AG09309 (cell line): ENCODE data around the gene SLC6A7.

ENCODE experiments used
- DNase-seq: peaks from one replicate; pipeline ENCODE4 v3.0.0-alpha.2; 2010; ENCODE audit warnings: low read depth
- H3K4me3 ChIP-seq: 2 replicates; pipeline ENCODE4 v1.5.1; 2011; ENCODE audit warnings: mild to moderate bottlenecking, low read depth, low read length, moderate library complexity; ENCODE audit not compliant: control insufficient read depth
- TF ChIP-seq, protein P1 (sequence below): IDR thresholded peaks from 2 replicates; pipeline ENCODE4 v1.5.1; 2011; ENCODE audit warnings: mild to moderate bottlenecking, low read depth, low read length, inconsistent platforms; ENCODE audit not compliant: insufficient read depth, control insufficient read depth; ENCODE audit errors: missing control alignments

Gene SLC6A7

DNA sequence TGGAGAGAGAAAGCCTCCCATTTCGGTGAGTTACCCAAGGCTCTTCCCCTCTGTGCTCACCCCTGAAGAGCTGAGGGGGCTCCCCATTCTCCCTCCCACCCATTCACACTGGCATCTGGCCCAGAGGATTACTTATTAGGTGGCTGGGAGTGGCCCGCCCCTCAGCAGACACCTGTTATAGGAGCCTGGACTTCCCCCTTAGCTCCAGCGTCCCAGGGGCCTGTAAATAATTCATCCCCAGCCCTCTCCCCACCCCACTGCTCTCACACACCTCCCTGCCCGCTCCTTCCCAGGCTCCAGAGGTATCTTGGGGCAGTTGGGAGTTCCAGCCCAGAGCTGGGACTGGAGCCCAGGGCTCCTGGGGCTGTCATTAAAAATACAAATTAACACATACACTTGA, 11.6 kb upstream of the SLC6A7 start:
- DNase-seq = no peak
- no peak overlapping the region for H3K4me3 ChIP-seq
- TF ChIP-seq, protein P1, sequence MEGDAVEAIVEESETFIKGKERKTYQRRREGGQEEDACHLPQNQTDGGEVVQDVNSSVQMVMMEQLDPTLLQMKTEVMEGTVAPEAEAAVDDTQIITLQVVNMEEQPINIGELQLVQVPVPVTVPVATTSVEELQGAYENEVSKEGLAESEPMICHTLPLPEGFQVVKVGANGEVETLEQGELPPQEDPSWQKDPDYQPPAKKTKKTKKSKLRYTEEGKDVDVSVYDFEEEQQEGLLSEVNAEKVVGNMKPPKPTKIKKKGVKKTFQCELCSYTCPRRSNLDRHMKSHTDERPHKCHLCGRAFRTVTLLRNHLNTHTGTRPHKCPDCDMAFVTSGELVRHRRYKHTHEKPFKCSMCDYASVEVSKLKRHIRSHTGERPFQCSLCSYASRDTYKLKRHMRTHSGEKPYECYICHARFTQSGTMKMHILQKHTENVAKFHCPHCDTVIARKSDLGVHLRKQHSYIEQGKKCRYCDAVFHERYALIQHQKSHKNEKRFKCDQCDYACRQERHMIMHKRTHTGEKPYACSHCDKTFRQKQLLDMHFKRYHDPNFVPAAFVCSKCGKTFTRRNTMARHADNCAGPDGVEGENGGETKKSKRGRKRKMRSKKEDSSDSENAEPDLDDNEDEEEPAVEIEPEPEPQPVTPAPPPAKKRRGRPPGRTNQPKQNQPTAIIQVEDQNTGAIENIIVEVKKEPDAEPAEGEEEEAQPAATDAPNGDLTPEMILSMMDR = no peak

DNA sequence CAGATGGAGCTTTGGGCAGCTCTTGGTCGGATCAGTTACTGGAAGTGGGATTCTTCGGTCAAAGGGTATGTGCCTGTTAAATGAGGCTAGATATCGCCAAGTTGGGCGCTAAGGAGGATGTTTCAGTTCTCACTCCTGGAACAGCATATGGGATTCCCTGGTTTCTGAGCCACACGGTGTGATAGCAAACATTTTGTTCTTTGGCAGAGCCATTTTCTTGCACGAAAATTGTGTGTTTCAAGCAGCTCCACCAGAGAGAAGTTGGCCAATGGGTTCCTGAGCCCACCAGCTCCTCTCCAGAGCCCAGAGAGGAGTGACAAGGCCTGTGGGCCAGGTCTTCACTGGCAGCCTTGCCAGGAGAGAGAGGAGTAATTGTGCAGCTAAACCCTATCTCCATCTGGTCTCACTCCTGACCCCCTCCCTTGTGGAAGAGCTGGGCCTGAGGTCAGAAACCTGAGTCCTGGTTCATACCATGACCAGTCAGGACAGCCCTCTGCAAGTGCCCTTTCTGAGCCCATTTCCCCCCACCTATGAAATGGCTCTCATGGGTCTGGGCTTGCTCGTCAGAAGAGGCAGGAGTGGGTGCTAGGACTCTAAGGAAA, 10.7 kb upstream of the SLC6A7 start:
- H3K4me3 ChIP-seq = no peak overlapping the region
- no peak for DNase-seq
- TF ChIP-seq, protein P1 = no peak

GRCh38 chr5:150180241-150181026, 9.4 kb upstream of the SLC6A7 start:
- TF ChIP-seq, protein P1 = no peak
- no peak for DNase-seq
- no peak overlapping the region for H3K4me3 ChIP-seq

DNA sequence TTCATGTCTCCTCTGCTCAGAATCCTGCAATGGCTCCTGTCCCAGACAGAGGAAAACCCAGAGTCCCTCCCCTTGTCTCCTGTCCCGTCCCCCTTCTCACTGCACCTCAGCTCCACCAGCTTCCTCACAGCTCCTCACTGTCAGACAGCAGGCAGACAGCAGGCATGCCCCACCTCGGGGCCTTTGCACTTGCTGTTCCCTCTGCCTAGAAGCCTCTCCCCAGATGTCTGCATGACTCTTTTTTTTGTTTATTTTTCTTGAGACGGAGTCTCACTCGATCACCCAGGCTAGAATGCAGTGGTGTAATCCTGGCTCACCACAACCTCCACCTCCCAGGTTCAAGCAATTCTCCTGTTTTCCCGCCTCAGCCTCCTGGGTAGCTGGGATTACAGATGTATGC, 8.8 kb upstream of the SLC6A7 start:
- TF ChIP-seq, protein P1 = no peak
- no peak for DNase-seq
- H3K4me3 ChIP-seq = no peak overlapping the region

GRCh38 chr5:150181766-150182545, 7.9 kb upstream of the SLC6A7 start:
- DNase-seq = no peak
- H3K4me3 ChIP-seq = no peak overlapping the region
- TF ChIP-seq, protein P1 = no peak

DNA sequence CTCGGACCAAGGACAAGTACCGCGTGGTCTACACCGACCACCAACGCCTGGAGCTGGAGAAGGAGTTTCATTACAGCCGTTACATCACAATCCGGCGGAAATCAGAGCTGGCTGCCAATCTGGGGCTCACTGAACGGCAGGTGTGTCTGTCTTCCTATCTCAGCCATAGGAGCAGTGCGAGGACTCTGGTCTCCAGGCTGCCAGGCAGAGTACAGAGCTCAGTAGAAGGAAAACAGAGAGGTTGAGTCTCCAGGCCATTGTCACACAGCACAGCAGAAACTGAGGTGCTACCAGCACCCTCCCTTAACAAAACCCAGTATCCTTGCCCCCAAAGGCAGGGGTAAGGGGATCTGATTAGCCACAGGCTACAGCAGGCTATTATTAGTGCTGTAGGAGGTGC, 7.1 kb upstream of the SLC6A7 start:
- DNase-seq = no peak
- H3K4me3 ChIP-seq = no peak overlapping the region
- TF ChIP-seq, protein P1 = no peak
